Measurements from ENCODE around the gene ARHGEF4.

GRCh38 chr2:130834931-130835765 is 1.6 kb upstream of the ARHGEF4 start:
- TF ChIP-seq, protein P1, sequence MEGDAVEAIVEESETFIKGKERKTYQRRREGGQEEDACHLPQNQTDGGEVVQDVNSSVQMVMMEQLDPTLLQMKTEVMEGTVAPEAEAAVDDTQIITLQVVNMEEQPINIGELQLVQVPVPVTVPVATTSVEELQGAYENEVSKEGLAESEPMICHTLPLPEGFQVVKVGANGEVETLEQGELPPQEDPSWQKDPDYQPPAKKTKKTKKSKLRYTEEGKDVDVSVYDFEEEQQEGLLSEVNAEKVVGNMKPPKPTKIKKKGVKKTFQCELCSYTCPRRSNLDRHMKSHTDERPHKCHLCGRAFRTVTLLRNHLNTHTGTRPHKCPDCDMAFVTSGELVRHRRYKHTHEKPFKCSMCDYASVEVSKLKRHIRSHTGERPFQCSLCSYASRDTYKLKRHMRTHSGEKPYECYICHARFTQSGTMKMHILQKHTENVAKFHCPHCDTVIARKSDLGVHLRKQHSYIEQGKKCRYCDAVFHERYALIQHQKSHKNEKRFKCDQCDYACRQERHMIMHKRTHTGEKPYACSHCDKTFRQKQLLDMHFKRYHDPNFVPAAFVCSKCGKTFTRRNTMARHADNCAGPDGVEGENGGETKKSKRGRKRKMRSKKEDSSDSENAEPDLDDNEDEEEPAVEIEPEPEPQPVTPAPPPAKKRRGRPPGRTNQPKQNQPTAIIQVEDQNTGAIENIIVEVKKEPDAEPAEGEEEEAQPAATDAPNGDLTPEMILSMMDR (IDR thresholded peaks at IDR 0.05; ENCODE audit: extremely low read depth in 1 of 2, insufficient read depth in 1 of 2, low read depth in 1 of 2, low read length in 2 of 2) = no peak
- TF ChIP-seq POLR2A (IDR thresholded peaks at IDR 0.05; ENCODE audit: low read depth, low read length) = no peak
- TF ChIP-seq MAX (IDR thresholded peaks at IDR 0.05; ENCODE audit: insufficient read depth, insufficient read length) = no peak
- no peak for TF ChIP-seq FOS (IDR thresholded peaks at IDR 0.05; ENCODE audit: borderline replicate concordance, insufficient read depth, low read length)
- no peak for TF ChIP-seq POLR2AphosphoS5 (IDR thresholded peaks at IDR 0.05; ENCODE audit: insufficient read depth, low read depth, low read length)

Data from endothelial cell of umbilical vein (primary cell).